Esophagus muscularis mucosa (tissue), 3 donors: ENCODE results near the gene BOLA1.

Experiments used
- CTCF ChIP-seq, 3 experiments: fragments of 200-600 bp in 2 of 3; fragments of 450-650 bp in 1 of 3; sonication (generic) in 2 of 3; IDR thresholded peaks; one replicate each; pipeline ENCODE4 v1.5.1; 2017 to 2019; ENCODE audit warnings: antibody characterized with exemption in 3 of 3, mild to moderate bottlenecking in 2 of 3, moderate library complexity in 1 of 3
- EP300 ChIP-seq: sonication (generic); formaldehyde crosslinking; IDR thresholded peaks from one replicate; pipeline ENCODE4 v1.6.1; 2017; ENCODE audit warnings: antibody characterized with exemption

DNA sequence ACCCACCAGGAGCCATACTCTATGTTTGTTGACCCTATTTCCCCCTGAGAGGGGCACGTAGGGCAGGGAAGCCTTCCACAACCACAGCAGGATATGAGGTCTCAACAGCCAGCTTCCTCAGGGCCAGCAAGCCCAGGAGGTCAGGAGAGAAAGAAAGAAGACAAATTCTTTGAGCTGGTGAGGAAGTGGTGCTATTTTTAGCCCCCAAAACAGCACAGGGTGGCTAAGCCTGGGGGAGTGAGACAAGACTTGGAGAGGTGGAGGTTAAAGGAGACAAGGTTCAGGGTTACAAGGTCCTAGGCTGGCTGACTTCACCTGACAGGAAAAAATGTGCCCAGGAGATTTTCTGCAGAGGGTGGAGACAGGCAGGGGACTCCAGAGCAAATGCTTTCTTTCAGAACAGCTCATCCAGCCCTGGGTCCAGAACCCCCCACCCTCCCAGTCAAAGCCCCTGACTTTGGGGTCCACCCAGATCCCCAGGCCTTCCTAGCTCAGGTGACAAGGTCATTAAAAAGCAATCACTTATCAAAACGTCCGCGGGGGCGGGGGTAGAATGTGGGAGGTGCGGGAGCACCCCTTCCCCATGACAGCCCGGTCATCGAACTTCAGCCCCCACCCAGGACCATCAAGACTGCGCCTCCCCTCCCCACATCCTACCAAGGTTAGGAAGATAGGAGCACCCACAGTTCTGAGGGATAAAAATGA is 17.0 kb downstream of the BOLA1 start:
- TF ChIP-seq CTCF (IDR thresholded peaks at IDR 0.05) (no peak), EP300 (no peak)
